GM12878 (cell line): ENCODE results near the gene PIM2. TPM values are rescaled to one million over a fixed set of nuclear protein-coding genes. Genes with fewer than 3 reads are reported as not detected.
"Not testable (repeated sequence)": the region's sequence is repeated elsewhere in the genome, so short reads cannot be mapped to it uniquely, and the experiment has no call there.

ENCODE experiments used
- ATAC-seq: fragments of 200-7000 bp; cut with Tn5 transposase; 3 replicates; pipeline ENCODE4 v1.9.1; 2020; ENCODE audit warnings: mild to moderate bottlenecking, moderate library complexity
- BruUV-seq: library from RNA; stranded (reverse); fragments of 400-500 nt; replicated peaks from 2 replicates; lab custom pipeline; 2021; lab: Mats Ljungman, UMichigan
- CTCF ChIA-PET: fragments of 300-600 bp; sonication (Branson Sonifier 250); formaldehyde crosslinking; extraction: SDS; loops from one replicate; lab custom pipeline; 2021; ENCODE audit warnings: inconsistent platforms; lab: Yijun Ruan, JAX
- POLR2A ChIA-PET: fragments of 350-600 bp; formaldehyde crosslinking; extraction: SDS; loops from one replicate; lab custom pipeline; 2021; ENCODE audit warnings: inconsistent platforms; lab: Charles Lee
- RAD21 ChIA-PET: fragments of 300-600 bp; sonication (Branson Sonifier 250); formaldehyde crosslinking; loops from one replicate; lab custom pipeline; 2023; ENCODE audit warnings: antibody characterized with exemption; ENCODE audit not compliant: unreplicated experiment; lab: Charles Lee
- SMC1A ChIA-PET: fragments of 300-600 bp; sonication (Branson Sonifier 250); formaldehyde crosslinking; loops from one replicate; lab custom pipeline; 2023; ENCODE audit not compliant: unreplicated experiment, uncharacterized antibody; lab: Charles Lee
- DNase-seq: peaks from one replicate; pipeline ENCODE4 v3.0.0-alpha.2; 2011; ENCODE audit warnings: low read depth, low spot score
- FAIRE-seq: peaks from 3 replicates; lab custom pipeline; 2011; peaks lifted over from hg19 to GRCh38; lab: Jason Lieb, UNC
- H2AFZ ChIP-seq: 2 replicates; pipeline ENCODE4 v1.6.0; 2011; ENCODE audit warnings: low read depth, low read length, control low read depth; ENCODE audit not compliant: control insufficient read depth
- H3K27ac ChIP-seq: 2 replicates; pipeline ENCODE4 v1.5.1; 2011; ENCODE audit warnings: control low read depth; ENCODE audit not compliant: control insufficient read depth, insufficient read depth
- H3K27me3 ChIP-seq, 2 experiments: replicated peaks in 1 of 2; 2 replicates each; pipeline versions ENCODE4 v1.6.0 to v1.6.1; 2011; ENCODE audit warnings: low read length in 1 of 2; ENCODE audit not compliant: control insufficient read depth in 2 of 2, insufficient read depth in 2 of 2
- H3K36me3 ChIP-seq, 2 experiments: 2 replicates each; pipeline ENCODE4 v1.5.1; 2011; ENCODE audit warnings: low read length in 1 of 2; ENCODE audit not compliant: control insufficient read depth in 2 of 2, insufficient read depth in 2 of 2
- H3K4me1 ChIP-seq: 2 replicates; pipeline ENCODE4 v1.6.1; 2011; ENCODE audit warnings: mild to moderate bottlenecking, low read length, moderate library complexity, mixed read lengths; ENCODE audit not compliant: control insufficient read depth, insufficient read depth
- H3K4me2 ChIP-seq: 2 replicates; pipeline ENCODE4 v1.6.0; 2011; ENCODE audit warnings: control low read depth; ENCODE audit not compliant: control insufficient read depth, insufficient read depth
- H3K4me3 ChIP-seq: fragments of 200-600 bp; sonication (generic); 2 replicates; pipeline ENCODE4 v1.5.1; 2016
- H3K79me2 ChIP-seq: 2 replicates; pipeline ENCODE4 v1.6.0; 2011; ENCODE audit warnings: low read length; ENCODE audit not compliant: control insufficient read depth, insufficient read depth
- H3K9ac ChIP-seq: 2 replicates; pipeline ENCODE4 v1.8.0; 2011; ENCODE audit warnings: low read length, control low read depth, mixed read lengths; ENCODE audit not compliant: control insufficient read depth, insufficient read depth
- H3K9me3 ChIP-seq: replicated peaks from 3 replicates; pipeline ENCODE4 v1.5.1; 2011; ENCODE audit warnings: mild to moderate bottlenecking, low read length; ENCODE audit not compliant: control insufficient read depth, insufficient read depth
- H4K20me1 ChIP-seq: 2 replicates; pipeline ENCODE4 v1.6.0; 2011; ENCODE audit not compliant: control insufficient read depth, insufficient read depth
- WGBS: methylation state at CpG from one replicate; pipeline ENCODE4 v1.1.6; 2016; ENCODE audit warnings: low lambda C conversion rate; ENCODE audit not compliant: insufficient replicate concordance, insufficient coverage; ENCODE audit errors: missing lambda C conversion rate; 5-methylcytosine and 5-hydroxymethylcytosine counted together
- in situ Hi-C: fragments of 300-500 bp; cut with MboI; formaldehyde crosslinking; loops from 9 replicates; pipeline ENCODE4 v1.14.3; 2018; ENCODE audit warnings: mixed read lengths
- intact Hi-C: fragments of 100-400 bp; cut with micrococcal nuclease; formaldehyde crosslinking; loops from one replicate; pipeline ENCODE4 v1.14.2; 2022; ENCODE audit not compliant: unreplicated experiment
- polyA plus RNA-seq, 11 experiments: library from polyadenylated mRNA; depleted of rRNA in 4 of 11; unstranded in 6 of 11; stranded (reverse) in 5 of 11; fragments of >200 nt; fragmentation: Nextera tagmentation in 4 of 11; fragmentation: Illumina TruSeq in 1 of 11; extraction: Ambion mirVana in 4 of 11; extraction: Trizol in 1 of 11; gene quantifications; 1 replicate in 1 of 11; 2 replicates in 10 of 11; pipeline versions ENCODE4 v1.2.1 to v1.2.3, GENCODE V29; 2011 to 2016; ENCODE audit warnings: inconsistent platforms in 2 of 11, missing spikeins in 2 of 11, low read depth in 1 of 11
- total RNA-seq, 4 experiments: library from RNA; depleted of rRNA in 3 of 4; stranded (reverse); fragments of >200 nt in 3 of 4; fragmentation: Illumina TruSeq in 1 of 4; extraction: Trizol in 1 of 4; gene quantifications; 2 replicates each; pipeline versions ENCODE4 v1.2.1 to v1.2.3, GENCODE V29; 2013 to 2021

Gene PIM2
- total and polyA plus RNA-seq, 10 of the 15 experiments (the other 5 are each of a cell fraction or from before 2014, with no cell fraction given) = 19.2 to 96.8 (median 32.3) TPM

DNA sequence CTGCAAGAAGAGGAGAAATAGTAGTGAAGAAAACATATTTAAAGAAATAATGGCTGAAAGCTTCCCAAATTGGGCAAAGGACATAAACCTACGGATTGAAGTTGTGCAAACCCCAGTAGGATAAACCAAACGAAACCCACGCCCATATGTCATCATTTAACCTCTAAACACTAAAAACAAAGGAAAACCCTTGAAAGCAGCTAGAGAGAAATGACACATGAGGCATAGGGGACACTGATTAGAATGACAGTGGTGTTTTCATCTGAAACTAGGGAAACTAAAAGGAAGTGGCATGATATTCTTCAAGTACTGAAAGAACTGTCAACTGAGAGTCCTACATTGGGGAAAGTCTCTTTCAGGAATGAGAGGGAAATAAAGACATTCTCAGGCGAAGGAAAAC is 41.9 kb downstream of the PIM2 start:
- in situ Hi-C loops, CTCF ChIA-PET, H3K79me2 ChIP-seq, RAD21 ChIA-PET, POLR2A ChIA-PET, H3K4me3 ChIP-seq, ATAC-seq, H2AFZ ChIP-seq, FAIRE-seq, H3K9ac ChIP-seq, H3K36me3 ChIP-seq, H3K27ac ChIP-seq, BruUV-seq, H3K27me3 ChIP-seq, H3K4me1 ChIP-seq, H4K20me1 ChIP-seq, H3K9me3 ChIP-seq, SMC1A ChIA-PET, DNase-seq, H3K4me2 ChIP-seq, intact Hi-C loops: not testable (repeated sequence)
- WGBS = 29% methylated on average over 4 of the region's 4 CpGs

DNA sequence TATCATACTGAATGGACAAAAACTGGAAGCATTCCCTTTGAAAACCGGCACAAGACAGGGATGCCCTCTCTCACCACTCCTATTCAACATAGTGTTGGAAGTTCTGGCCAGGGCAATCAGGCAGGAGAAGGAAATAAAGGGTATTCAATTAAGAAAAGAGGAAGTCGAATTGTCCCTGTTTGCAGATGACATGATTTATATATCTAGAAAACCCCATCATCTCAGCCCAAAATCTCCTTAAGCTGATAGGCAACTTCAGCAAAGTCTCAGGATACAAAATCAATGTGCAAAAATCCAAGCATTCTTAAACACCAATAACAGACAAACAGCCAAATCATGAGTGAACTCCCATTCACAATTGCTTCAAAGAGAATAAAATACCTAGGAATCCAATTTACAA is 46.8 kb downstream of the PIM2 start:
- POLR2A ChIA-PET, H3K4me1 ChIP-seq, H3K9me3 ChIP-seq, DNase-seq, H3K27me3 ChIP-seq, H3K9ac ChIP-seq, ATAC-seq, SMC1A ChIA-PET, RAD21 ChIA-PET, H2AFZ ChIP-seq, intact Hi-C loops, H3K4me3 ChIP-seq, H4K20me1 ChIP-seq, H3K36me3 ChIP-seq, H3K4me2 ChIP-seq, BruUV-seq, H3K79me2 ChIP-seq, H3K27ac ChIP-seq, FAIRE-seq: not testable (repeated sequence)
- CTCF ChIA-PET = interaction anchor here (1.1 kb wide), 1 partner anchor 36 kb away, joined by 4 read pairs; no protein-coding TSS in a partner anchor
- in situ Hi-C loops = loop anchor here (25.0 kb wide), 1 partner anchor 990 kb away; no protein-coding TSS in a partner anchor
- 0% methylated on average over 1 of the region's 2 CpGs for WGBS
